WTC11 (cell line): ENCODE results near the gene SAA1. TPM values are rescaled to one million over a fixed set of nuclear protein-coding genes. Genes with fewer than 3 reads are reported as not detected.

Experiments
- ATAC-seq: fragments of 200-7000 bp; cut with Tn5 transposase; 2 replicates; pipeline ENCODE4 v1.10.0; 2021; ENCODE audit warnings: mild to moderate bottlenecking, moderate library complexity
- CTCF ChIA-PET: fragments of 300-600 bp; sonication (Branson Sonifier 250); formaldehyde crosslinking; loops from one replicate; lab custom pipeline; 2021; ENCODE audit warnings: antibody characterized with exemption; lab: Charles Lee
- POLR2A ChIA-PET: fragments of 350-600 bp; sonication (Branson Sonifier 250); formaldehyde crosslinking; loops from one replicate; lab custom pipeline; 2021; ENCODE audit warnings: antibody characterized with exemption; lab: Charles Lee
- DNase-seq: peaks from one replicate; pipeline ENCODE4 v3.0.0; 2021; ENCODE audit warnings: low spot score
- H3K27ac Mint-ChIP-seq: 2 replicates; pipeline ENCODE4 v1.8.0; 2021; ENCODE audit warnings: mixed read lengths
- H3K27me3 Mint-ChIP-seq: 2 replicates; pipeline ENCODE4 v1.8.0; 2021; ENCODE audit warnings: low read depth, mild to moderate bottlenecking, moderate library complexity, mixed read lengths
- H3K36me3 Mint-ChIP-seq: 2 replicates; pipeline ENCODE4 v1.8.0; 2021; ENCODE audit warnings: mixed read lengths
- H3K4me1 Mint-ChIP-seq: 2 replicates; pipeline ENCODE4 v1.8.0; 2022; ENCODE audit warnings: mixed read lengths
- H3K4me3 Mint-ChIP-seq: 2 replicates; pipeline ENCODE4 v1.8.0; 2021; ENCODE audit warnings: mild to moderate bottlenecking, moderate library complexity, mixed read lengths
- H3K9me3 Mint-ChIP-seq: 2 replicates; pipeline ENCODE4 v1.8.0; 2021; ENCODE audit warnings: mixed read lengths
- AFF4 ChIP-seq: sonication (generic); formaldehyde crosslinking; IDR thresholded peaks from 2 replicates; pipeline ENCODE4 v1.8.1; 2023; ENCODE audit warnings: mild to moderate bottlenecking, missing genetic modification reagents, borderline replicate concordance
- ATF2 ChIP-seq: sonication (generic); formaldehyde crosslinking; IDR thresholded peaks from 2 replicates; pipeline ENCODE4 v1.8.1; 2022; ENCODE audit warnings: low read depth, missing genetic modification reagents, borderline replicate concordance
- CBFB ChIP-seq: sonication (generic); formaldehyde crosslinking; IDR thresholded peaks from 2 replicates; pipeline ENCODE4 v1.8.1; 2022; ENCODE audit warnings: mild to moderate bottlenecking, low read depth, missing genetic modification reagents
- CDX4 ChIP-seq: fragments of 250-450 bp; sonication (Bioruptor Pico); IDR thresholded peaks from 2 replicates; pipeline ENCODE4 v1.9.0; 2021; ENCODE audit warnings: moderate library complexity, mild to moderate bottlenecking, inconsistent platforms, borderline replicate concordance
- CREM ChIP-seq: sonication (generic); formaldehyde crosslinking; IDR thresholded peaks from 2 replicates; pipeline ENCODE4 v1.8.1; 2022; ENCODE audit warnings: mild to moderate bottlenecking, missing genetic modification reagents, moderate library complexity
- EMX1 ChIP-seq: fragments of 250-450 bp; sonication (Bioruptor Pico); IDR thresholded peaks from 2 replicates; pipeline ENCODE4 v1.8.0; 2021; ENCODE audit warnings: mild to moderate bottlenecking
- ETV6 ChIP-seq: sonication (generic); formaldehyde crosslinking; IDR thresholded peaks from 2 replicates; pipeline ENCODE4 v1.8.1; 2022; ENCODE audit warnings: mild to moderate bottlenecking, missing genetic modification reagents
- FOXJ3 ChIP-seq: sonication (generic); formaldehyde crosslinking; IDR thresholded peaks from 2 replicates; pipeline ENCODE4 v1.9.0; 2021; ENCODE audit warnings: missing genetic modification reagents, mild to moderate bottlenecking, borderline replicate concordance
- IRF1 ChIP-seq: sonication (generic); formaldehyde crosslinking; IDR thresholded peaks from 2 replicates; pipeline ENCODE4 v1.8.0; 2023; ENCODE audit warnings: missing genetic modification reagents
- IRF2 ChIP-seq: sonication (generic); formaldehyde crosslinking; IDR thresholded peaks from 2 replicates; pipeline ENCODE4 v1.8.0; 2022; ENCODE audit warnings: low read depth, missing genetic modification reagents, borderline replicate concordance
- JUN ChIP-seq: sonication (generic); formaldehyde crosslinking; IDR thresholded peaks from 2 replicates; pipeline ENCODE4 v1.8.0; 2023; ENCODE audit warnings: mild to moderate bottlenecking, missing genetic modification reagents
- MLX ChIP-seq: sonication (generic); formaldehyde crosslinking; IDR thresholded peaks from 2 replicates; pipeline ENCODE4 v1.8.1; 2023; ENCODE audit warnings: mild to moderate bottlenecking, missing genetic modification reagents, moderate library complexity
- RORB ChIP-seq: fragments of 250-450 bp; sonication (Bioruptor Pico); IDR thresholded peaks from 2 replicates; pipeline ENCODE4 v1.9.0; 2021; ENCODE audit warnings: mild to moderate bottlenecking
- SMAD3 ChIP-seq: sonication (generic); formaldehyde crosslinking; IDR thresholded peaks from 2 replicates; pipeline ENCODE4 v1.8.0; 2022; ENCODE audit warnings: missing genetic modification reagents, mild to moderate bottlenecking, borderline replicate concordance
- SMAD4 ChIP-seq: sonication (generic); formaldehyde crosslinking; IDR thresholded peaks from 2 replicates; pipeline ENCODE4 v1.8.0; 2022; ENCODE audit warnings: mild to moderate bottlenecking, missing genetic modification reagents
- TCF7 ChIP-seq: sonication (generic); formaldehyde crosslinking; IDR thresholded peaks from 2 replicates; pipeline ENCODE4 v1.8.0; 2022; ENCODE audit warnings: mild to moderate bottlenecking, low read depth, missing genetic modification reagents, moderate library complexity
- TEAD1 ChIP-seq: sonication (generic); formaldehyde crosslinking; IDR thresholded peaks from 2 replicates; pipeline ENCODE4 v1.8.0; 2022; ENCODE audit warnings: mild to moderate bottlenecking, missing genetic modification reagents
- ZMAT4 ChIP-seq: fragments of 250-450 bp; sonication (Bioruptor Pico); IDR thresholded peaks from 2 replicates; pipeline ENCODE4 v1.9.0; 2021; ENCODE audit warnings: mild to moderate bottlenecking
- ZNF219 ChIP-seq: sonication (generic); formaldehyde crosslinking; IDR thresholded peaks from 2 replicates; pipeline ENCODE4 v1.8.0; 2023; ENCODE audit warnings: missing genetic modification reagents, mild to moderate bottlenecking, borderline replicate concordance
- ZNF232 ChIP-seq: sonication (generic); formaldehyde crosslinking; IDR thresholded peaks from 2 replicates; pipeline ENCODE4 v1.8.0; 2022; ENCODE audit warnings: mild to moderate bottlenecking, missing genetic modification reagents
- ZNF317 ChIP-seq: sonication (generic); formaldehyde crosslinking; IDR thresholded peaks from 2 replicates; pipeline ENCODE4 v1.8.1; 2023; ENCODE audit warnings: low read depth, mild to moderate bottlenecking, moderate library complexity, missing genetic modification reagents, borderline replicate concordance
- ZNF423 ChIP-seq: fragments of 250-450 bp; sonication (Bioruptor Pico); IDR thresholded peaks from 2 replicates; pipeline ENCODE4 v2.1.2; 2022; ENCODE audit warnings: mild to moderate bottlenecking, moderate library complexity
- ZNF512 ChIP-seq: sonication (generic); formaldehyde crosslinking; IDR thresholded peaks from 2 replicates; pipeline ENCODE4 v1.8.1; 2022; ENCODE audit warnings: missing genetic modification reagents, borderline replicate concordance
- total RNA-seq: library from RNA; stranded (reverse); gene quantifications from 3 replicates; pipeline ENCODE4 v1.2.3, GENCODE V29; 2021

SAA1 gene
- total RNA-seq, 1 experiment from 2014 or later = 7.7 TPM

GRCh38 chr11:18313965-18314763 is 48.1 kb downstream of the SAA1 start (continued):
- TF ChIP-seq IRF2 (CRISPR knock-in tag) (no peak), EMX1 (CRISPR knock-in tag) (no peak), SMAD3 (CRISPR knock-in tag) (no peak), ZNF219 (CRISPR knock-in tag) (no peak), CREM (CRISPR knock-in tag) (no peak)
- TF ChIP-seq, all 79 proteins: peak for 0

GRCh38 chr11:18314784-18315523 is 48.9 kb downstream of the SAA1 start:
- Mint-ChIP-seq H3K4me1 (0 out of 2 replicates have a peak, but pooled peaks cover 6% of the 10 kb centered on the region), H3K4me3 (no peak overlapping the region), H3K36me3 (peaks cover 20% of the 10 kb centered on the region), H3K27me3 (no peaks in the 10 kb centered on the region), H3K27ac (peak overlapping the region; percentile 79; the same call in 1 of the 2 replicates), H3K9me3 (no peaks in the 10 kb centered on the region)
- TF ChIP-seq TEAD1 (CRISPR knock-in tag) (no peak), ZNF423 (no peak), MLX (CRISPR knock-in tag) (no peak), EMX1 (CRISPR knock-in tag) (no peak), ETV6 (CRISPR knock-in tag) (no peak), RORB (no peak), IRF1 (CRISPR knock-in tag) (no peak), JUN (CRISPR knock-in tag) (no peak), ZNF232 (CRISPR knock-in tag) (no peak), TCF7 (CRISPR knock-in tag) (no peak), ATF2 (CRISPR knock-in tag) (no peak), CDX4 (CRISPR knock-in tag) (no peak), SMAD4 (CRISPR knock-in tag) (no peak), ZNF512 (CRISPR knock-in tag) (no peak), ZMAT4 (CRISPR knock-in tag) (no peak), AFF4 (CRISPR knock-in tag) (no peak), CBFB (CRISPR knock-in tag) (no peak), FOXJ3 (CRISPR knock-in tag) (no peak), ZNF317 (CRISPR knock-in tag) (no peak)
- ChIA-PET CTCF (interaction anchor here (0.8 to 1.3 kb wide), 3 partner anchors 71 to 144 kb away, joined by 3 to 5 read pairs (median 3); no protein-coding TSS in a partner anchor), POLR2A (no interaction called here)
- DNase-seq = no peak
- ATAC-seq = no peak
